ENCODE results near the gene AGL.
"Not testable (repeated sequence)": the region's sequence is repeated elsewhere in the genome, so short reads cannot be mapped to it uniquely, and the experiment has no call there.

Gene AGL

DNA sequence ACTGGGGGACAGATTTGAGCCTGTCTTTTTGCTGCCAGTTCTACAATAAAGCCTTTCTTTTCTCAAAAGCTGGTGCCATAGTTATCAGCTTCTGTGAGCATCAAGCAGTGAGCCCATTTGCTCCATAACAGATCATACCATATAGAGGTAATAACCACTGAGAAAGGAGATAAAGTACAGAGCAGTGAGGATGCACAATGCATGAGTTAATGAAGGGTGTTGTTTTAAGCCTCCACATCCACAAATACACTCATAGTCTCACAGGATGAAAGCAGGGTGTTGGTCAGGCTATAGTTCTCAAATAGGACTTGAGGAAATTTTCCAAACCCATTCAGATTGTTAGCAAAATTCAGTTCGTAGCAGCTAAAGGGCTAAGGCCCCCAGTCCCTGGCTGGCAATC, 94.0 kb downstream of the AGL start:
- peak; percentile 25 for DNase-seq

DNA sequence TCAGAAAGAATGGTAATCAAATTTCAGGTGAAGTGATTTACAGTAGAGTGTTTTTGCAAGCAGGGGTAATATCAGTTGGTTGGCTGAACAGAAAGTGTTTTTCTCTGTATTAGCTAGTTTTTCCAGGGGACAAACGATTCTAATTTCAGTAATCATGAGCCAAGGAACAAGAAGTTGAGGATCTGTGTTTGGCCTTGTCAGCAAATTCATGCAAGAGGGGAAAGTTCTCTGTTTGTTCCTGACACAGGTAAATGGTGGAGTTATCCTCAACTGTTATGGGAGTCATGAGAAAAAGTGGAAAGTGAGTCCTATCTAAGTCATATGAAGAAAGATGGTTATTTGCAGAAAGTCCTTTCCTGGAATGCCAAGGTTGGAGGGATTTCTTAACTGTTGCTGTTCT, 95.0 kb downstream of the AGL start:
- no peak for DNase-seq

DNA sequence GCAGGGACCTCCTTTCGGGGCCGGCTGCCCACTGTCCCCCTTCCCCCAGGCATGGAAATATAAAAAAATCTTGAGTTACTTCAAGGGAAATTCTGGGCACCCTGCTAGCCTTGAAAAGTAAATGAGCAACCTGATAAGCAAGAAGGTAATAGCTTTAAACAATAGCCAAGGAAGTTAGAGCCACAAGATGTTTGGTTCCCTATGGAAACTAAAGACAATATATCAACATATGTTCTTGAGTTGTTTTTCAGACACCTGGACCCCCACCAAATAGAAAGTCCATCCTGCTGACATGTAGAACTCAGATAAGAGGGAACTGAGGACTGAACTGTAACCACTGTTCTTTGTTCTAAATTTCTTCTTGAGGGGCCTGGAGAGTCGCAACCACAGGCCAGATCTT, 100.3 kb downstream of the AGL start:
- DNase-seq, result no peak

DNA sequence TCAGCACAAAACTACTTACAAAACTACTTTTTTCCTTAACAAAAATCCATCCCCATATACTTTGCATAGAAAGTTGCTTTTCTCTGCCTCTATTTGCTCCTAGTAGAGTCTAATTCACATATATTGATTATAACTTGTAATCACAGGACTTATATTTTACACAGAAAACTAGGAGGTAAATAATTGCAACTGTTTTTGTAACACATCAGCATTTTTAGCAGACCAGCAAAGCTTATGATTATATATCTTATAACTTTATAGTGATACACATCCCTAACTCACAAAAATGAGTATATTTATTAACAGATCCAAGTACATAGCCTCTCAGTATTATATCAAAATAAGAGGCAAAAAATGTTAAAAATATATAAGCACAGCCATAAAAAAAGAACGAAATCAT, 102.4 kb downstream of the AGL start:
- no peak for DNase-seq

DNA sequence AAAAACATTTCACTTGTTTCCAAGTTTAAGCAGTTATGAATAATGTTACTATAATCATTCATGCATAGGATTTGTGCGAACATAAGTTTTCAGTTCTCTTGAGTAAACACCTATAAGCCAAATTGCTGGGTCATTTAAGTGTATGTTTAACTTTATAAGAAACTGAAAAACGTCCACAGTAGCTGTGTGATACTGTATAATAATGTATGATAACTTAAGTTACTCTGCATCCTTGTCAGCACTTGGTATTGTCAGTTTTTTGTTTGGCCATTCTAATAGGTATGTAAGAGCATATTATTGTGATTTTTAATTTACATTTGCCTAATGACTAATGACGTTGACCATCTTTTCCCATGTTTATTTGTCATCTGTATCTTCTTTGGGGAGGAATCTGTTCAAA, 105.2 kb downstream of the AGL start:
- DNase-seq, result no peak

DNA sequence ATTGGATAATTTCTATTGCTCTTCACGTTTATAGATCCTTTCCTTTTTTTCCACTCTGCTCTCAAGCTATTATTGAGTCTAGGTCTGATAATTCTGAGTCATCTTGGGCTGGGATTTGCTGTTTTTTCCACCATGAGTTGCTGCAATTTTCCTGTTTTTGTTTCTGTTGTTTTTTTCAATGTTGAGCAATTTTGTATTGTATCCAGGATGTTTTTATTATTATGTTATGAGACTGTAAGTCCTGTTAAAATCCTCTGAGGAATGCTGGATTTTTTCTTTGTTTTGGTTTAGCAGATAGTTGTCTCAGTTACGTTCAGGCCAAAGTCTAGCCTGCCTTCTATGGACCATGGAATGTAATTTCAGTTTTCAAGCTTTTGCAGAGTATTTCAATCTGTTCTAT, 106.6 kb downstream of the AGL start:
- no peak for DNase-seq

DNA sequence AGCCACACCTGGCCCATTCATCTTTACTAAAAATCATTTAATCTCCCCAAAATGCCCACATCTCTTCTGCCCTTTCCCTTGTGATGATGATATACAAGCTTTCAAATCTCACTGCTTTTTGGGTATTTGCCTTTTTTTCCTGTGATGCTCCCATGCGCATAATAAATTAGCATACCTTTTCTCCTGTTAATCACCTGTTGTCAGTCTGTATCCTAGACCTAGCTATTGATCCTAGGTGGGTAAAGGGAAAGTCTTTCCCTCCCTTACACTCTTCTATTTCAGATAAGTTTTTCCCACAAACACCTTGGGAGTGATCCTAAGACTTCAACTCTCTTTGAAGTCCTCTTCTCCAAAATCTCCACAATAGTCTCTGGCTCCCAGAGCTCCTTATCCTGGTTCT, 107.7 kb downstream of the AGL start:
- DNase-seq, result no peak

DNA sequence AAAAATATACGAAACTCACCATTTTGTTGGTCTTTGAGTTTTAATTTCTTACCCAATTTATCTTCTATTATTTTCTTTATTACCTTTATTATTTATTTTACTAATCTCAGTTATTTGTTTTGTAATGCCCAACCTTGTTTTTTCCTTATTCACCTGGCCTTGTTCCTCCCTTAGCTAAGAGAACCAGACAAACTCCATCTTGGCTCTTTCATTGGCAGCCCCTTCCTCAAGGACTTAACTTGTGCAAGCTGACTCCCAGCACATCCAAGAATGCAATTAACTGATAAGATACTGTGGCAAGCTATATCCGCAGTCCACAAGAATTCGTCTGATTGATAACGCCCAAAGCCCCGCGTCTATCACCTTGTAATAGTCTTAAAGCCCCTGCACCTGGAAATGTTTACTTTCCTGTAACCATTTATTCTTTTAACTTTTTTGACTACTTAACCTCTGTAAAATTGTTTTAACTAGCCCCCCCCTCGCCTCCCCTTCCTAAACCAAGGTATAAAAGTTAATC, 109.1 kb downstream of the AGL start:
- DNase-seq, result not testable (repeated sequence)

DNA sequence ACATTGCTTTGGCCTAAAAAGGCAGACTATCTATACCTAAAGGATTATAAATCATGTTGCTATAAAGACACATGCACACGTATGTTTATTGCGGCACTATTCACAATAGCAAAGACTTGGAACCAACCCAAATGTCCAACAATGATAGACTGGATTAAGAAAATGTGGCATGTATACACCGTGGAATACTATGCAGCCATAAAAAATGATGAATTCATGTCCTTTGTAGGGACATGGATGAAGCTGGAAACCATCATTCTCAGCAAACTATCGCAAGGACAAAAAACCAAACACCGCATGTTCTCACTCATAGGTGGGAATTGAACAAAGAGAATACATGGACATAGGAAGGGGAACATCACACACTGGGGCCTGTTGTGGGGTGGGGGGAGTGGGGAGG, 110.1 kb downstream of the AGL start:
- DNase-seq, result not testable (repeated sequence)

DNA sequence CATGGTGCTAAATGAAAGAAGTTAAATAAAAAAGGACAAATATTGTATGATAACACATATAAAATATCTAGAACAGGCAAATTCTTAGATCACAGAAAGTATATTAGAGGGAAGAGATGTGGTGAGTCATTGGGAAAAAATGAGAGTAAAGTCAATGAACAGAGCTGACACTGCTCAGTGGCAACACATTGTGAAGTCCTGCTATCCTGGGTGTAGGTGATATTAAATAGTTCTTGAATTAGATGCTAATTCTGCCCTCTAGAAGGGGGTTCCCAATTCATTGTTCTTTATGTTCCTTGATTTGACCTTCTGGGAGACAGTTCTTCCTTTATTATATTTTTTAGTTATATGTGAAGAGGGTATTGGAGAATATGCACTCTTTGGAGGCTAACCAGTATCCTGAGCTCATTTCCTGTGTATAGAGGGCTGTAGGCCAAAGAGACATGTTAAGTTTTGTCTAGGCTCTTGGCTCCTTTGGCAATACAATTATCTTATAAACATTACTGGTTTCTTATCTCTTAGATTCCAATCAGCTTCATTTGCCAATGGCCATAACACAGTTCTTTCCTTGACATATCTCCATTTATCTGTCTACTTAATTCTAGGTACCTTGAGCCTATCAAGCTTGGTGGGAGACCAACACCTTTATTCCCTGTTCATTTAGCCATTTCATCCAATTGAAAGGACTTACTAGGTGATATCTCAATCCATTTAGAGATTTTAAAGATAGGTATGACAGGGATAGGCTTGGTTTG, 113.1 kb downstream of the AGL start:
- DNase-seq, result no peak

DNA sequence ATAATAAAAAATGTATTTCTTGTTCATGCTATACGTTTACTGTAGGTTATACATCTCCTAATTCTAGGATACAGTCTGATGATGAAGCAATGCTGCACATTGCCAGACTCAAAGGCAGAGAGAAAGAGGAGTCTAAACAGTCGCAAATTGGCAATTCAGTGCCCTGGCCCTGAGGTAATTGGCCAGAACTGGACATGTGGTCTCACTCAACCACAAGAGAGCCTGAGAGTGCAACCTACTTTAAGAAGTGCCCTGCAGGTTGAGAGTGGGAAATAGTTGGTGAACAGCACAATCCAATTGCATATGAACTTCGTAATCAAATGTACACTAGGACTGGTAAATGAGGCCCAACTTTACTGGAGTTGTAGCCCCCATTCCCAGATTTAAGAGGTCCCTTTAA, 114.6 kb downstream of the AGL start:
- no peak for DNase-seq

DNA sequence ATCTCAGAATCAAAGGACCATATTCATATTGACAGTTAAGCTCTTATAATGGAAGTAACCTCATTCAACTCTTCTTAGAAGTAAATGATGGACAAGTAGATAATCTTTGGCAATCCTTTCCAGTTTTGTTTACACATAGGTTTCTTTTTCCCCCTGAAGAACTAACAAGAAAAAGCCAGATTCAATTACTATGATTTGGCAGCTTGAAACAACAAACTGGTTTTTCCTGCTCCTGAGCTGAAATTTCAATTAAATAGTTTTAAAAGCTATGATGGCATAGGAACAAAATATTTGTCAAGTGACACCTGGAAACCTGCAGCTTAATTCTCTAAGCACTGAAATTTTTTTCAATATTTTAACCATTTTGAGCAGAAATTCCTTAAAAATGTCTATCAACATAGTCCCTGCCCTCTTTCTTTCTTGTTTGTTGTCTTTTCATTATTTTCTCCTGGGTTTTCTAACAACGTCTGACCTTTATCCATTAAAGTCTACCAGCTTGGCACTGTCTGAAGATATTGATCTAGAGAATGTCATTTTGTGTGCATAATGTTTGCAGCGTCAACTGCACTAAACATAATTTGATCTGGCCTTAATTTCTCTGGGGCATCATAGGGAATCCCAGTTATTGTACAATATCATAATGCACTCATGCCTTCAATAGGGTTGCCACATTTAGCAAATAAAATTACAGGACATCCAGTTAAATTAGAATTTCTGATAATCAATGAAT, 115.7 kb downstream of the AGL start:
- DNase-seq, result no peak

DNA sequence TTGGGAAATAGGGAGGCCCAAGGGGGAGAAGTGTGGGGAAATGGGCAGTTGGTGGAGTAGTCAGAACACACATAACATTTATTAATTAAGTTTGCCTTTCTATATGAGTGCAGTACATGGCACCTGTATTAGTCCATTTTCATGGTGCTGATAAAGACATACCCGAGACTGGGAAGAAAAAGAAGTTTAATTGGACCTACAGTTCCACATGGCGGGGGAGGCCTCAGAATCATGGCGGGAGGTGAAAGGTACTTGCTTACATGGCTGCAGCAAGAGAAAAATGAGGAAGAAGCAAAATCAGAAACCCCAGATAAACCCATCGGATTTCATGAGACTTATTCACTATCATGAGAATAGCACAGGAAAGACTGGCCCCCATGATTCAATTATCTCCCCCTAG, 118.1 kb downstream of the AGL start:
- DNase-seq, result no peak

DNA sequence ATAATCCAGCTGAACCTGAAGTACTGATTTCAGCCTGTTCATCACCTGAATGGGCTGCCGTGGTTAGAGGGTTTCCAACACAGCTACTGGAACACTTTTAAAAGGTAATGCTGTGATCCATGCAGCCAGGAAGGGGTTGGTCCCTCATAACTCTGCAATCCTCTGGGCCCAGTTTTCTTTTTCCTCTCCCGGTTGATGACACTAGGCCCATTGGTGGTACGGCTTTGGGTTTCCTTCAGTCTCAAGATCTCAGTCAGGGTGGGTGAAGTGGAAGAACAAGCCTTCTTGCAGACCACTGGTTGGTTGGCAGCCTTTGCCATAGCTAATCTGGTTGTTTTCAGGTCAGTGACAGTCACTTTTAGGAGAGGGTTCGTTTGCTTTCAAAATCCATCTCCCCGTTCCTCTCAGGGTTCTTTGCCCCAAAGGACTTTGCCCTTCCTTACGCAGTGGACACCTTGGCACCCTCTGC, 119.1 kb downstream of the AGL start:
- DNase-seq, result peak; percentile 62

DNA sequence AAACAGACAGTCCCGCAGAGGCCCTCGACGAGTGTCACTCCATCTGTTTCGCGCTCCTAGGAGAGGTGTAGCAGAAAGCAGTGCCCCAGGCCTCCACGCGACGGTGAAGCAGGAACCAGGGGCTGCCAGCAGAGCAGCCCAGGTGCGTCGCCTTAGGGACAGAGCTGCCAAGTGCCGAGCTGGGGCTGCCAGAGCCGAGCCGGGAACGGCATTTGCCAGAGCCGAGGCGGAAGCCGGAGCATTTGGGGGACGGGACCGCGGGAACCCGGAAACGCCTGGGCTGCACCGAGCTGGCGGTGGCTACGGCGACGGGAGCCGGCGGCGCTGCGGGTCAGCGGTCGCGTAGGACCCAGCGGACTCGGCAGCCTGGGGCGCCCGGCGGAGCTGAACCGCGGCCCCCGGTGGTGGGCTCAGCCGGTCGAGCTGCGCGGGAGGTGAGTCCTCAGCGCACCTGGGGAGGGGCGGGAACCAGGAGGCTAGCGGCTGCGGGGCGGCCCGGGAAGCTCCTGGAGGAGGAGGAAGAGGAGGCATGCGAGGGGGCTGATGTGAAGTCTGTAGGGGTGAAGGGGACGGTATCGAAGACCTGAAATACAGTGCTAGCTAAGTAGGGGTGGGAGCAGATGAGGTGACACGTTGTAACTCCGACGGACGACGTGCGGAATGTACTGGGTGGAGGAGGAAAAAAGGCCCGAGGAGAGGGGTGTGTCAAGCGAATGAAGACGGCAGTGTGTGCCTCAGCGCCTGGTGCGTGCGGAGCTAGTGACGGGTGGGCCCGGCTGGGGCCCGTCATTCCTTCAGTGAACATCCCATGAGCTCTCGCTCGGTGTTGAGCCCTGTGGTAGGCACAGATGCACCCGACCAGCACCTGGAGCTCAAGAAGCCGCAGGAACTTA, 119.8 kb downstream of the AGL start, which contains the start of gene SLC35A3:
TSS of gene SLC35A3 (plus strand) at position 268 of the 893 bp plus-strand sequence. CDS start 23,559 bp downstream, outside the sequence.
- DNase-seq, result peak; percentile 85

DNA sequence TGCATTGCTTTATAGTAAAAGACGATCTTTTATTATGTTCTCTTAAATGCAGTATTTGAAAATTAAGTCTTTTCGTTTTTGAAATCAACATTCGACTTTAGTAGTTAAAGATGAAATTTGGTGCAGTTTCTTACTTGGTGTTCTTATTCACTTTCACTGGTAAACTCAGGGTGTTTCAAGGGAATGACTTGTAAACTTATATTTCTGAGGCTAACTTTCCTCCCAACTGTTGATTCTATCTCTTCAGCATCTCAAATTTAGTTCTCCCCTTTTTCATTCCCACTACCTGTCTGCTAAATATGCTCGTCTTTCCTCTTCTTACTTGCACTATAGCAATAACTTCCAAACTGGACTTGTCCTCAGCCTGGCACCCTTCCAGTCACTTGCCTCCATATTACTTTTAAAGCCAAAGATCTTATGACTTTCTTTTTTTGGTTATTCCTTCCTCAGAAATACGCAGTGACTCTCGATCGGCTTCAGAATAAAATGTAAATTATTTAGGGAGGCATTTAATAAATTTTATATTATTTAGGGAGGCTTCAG, 120.6 kb downstream of the AGL start:
- no peak for DNase-seq

DNA sequence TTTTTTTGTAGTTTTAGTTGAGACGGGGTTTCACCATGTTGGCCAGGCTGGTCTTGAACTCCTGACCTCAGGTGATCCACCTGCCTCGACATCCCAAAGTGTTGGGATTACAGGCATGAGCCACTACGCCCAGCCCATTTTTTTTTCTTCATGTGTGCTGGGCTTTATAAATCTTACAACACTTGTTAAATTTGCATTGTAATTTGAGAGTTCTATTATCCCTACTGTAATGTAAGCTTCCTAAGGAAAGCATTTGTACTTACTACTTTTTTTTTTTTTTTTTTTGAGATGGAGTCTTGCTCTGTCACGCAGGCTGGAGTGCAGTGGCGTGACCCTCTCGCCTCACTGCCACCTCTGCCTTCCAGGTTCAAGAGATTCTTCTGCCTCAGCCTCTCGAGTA, 121.9 kb downstream of the AGL start:
- DNase-seq, result not testable (repeated sequence)
